K562 (cell line): ENCODE measurements around the gene KANK2. TPM values are rescaled to one million over a fixed set of nuclear protein-coding genes. Genes with fewer than 3 reads are reported as not detected.

Source experiments
- ATAC-seq: fragments of 200-7000 bp; cut with Tn5 transposase; 3 replicates; pipeline ENCODE4 v1.9.1; 2020; ENCODE audit warnings: moderate library complexity
- BruUV-seq: library from RNA; stranded (reverse); fragments of 400-500 nt; replicated peaks from 2 replicates; lab custom pipeline; 2021; lab: Mats Ljungman, UMichigan
- CTCF ChIA-PET: fragments of 300-600 bp; formaldehyde crosslinking; extraction: SDS; loops from one replicate; lab custom pipeline; 2021; ENCODE audit warnings: low intra/inter-chr PET ratio; lab: Yijun Ruan, JAX
- POLR2A ChIA-PET: fragments of 300-600, 350-650 bp; sonication (Branson Sonifier 250); formaldehyde crosslinking; extraction: SDS; loops from one replicate; lab custom pipeline; 2021; ENCODE audit warnings: antibody characterized with exemption, inconsistent platforms; lab: Yijun Ruan, JAX
- DNase-seq, 4 experiments: peaks; one replicate each; pipeline versions ENCODE4 v3.0.0 to v3.0.0-alpha.2; 2011 to 2018; ENCODE audit warnings: low spot score in 3 of 4, mixed read lengths in 3 of 4; ENCODE audit errors: extremely low read depth in 1 of 4
- FAIRE-seq: peaks from 2 replicates; lab custom pipeline; 2011; peaks lifted over from hg19 to GRCh38; lab: Jason Lieb, UNC
- H2AFZ ChIP-seq: 2 replicates; pipeline ENCODE4 v1.6.0; 2011; ENCODE audit warnings: low read depth, low read length, control low read depth, inconsistent platforms
- H3K27ac ChIP-seq: fragments of 200-600 bp; 3 replicates; pipeline ENCODE4 v1.8.0; 2011; ENCODE audit warnings: low read depth, mild to moderate bottlenecking, control low read depth, inconsistent platforms, low read length, moderate library complexity, mixed read lengths; ENCODE audit errors: extremely low read depth
- H3K27me3 ChIP-seq, 2 experiments: fragments of 300-600 bp in 1 of 2; 2 replicates in 1 of 2; 3 replicates in 1 of 2; pipeline versions ENCODE4 v1.6.0 to v1.8.0; 2011; ENCODE audit warnings: inconsistent platforms in 2 of 2, low read length in 2 of 2, mild to moderate bottlenecking in 1 of 2, mixed read lengths in 1 of 2, moderate library complexity in 1 of 2; ENCODE audit not compliant: control insufficient read depth in 2 of 2, insufficient read depth in 2 of 2
- H3K36me3 ChIP-seq: fragments of 300-600 bp; 3 replicates; pipeline ENCODE4 v1.8.0; 2011; ENCODE audit warnings: mild to moderate bottlenecking, low read length, inconsistent platforms; ENCODE audit not compliant: control insufficient read depth, insufficient read depth
- H3K4me1 ChIP-seq, 2 experiments: fragments of 200-600 bp in 1 of 2; replicated peaks in 1 of 2; 2 replicates in 1 of 2; 3 replicates in 1 of 2; pipeline versions ENCODE4 v1.5.1 to v1.8.0; 2011; ENCODE audit warnings: inconsistent platforms in 2 of 2, low read length in 2 of 2, mild to moderate bottlenecking in 1 of 2, mixed read lengths in 1 of 2, moderate library complexity in 1 of 2; ENCODE audit not compliant: control insufficient read depth in 2 of 2, insufficient read depth in 2 of 2
- H3K4me2 ChIP-seq: 2 replicates; pipeline ENCODE4 v1.6.1; 2011; ENCODE audit warnings: low read length, control low read depth, inconsistent platforms, mixed read lengths; ENCODE audit not compliant: insufficient read depth
- H3K4me3 ChIP-seq: fragments of 200-600 bp; sonication (generic), shearing (Covaris generic); 2 replicates; pipeline ENCODE4 v1.5.1; 2016; ENCODE audit warnings: control low read depth, inconsistent platforms
- H3K79me2 ChIP-seq: fragments of 200-600 bp; 3 replicates; pipeline ENCODE4 v1.8.0; 2011; ENCODE audit warnings: low read length, inconsistent platforms; ENCODE audit not compliant: control insufficient read depth, insufficient read depth
- H3K9ac ChIP-seq, 2 experiments: 2 replicates each; pipeline versions ENCODE4 v1.6.0 to v1.6.1; 2011; ENCODE audit warnings: low read depth in 2 of 2, low read length in 2 of 2, control low read depth in 1 of 2, inconsistent platforms in 1 of 2, mild to moderate bottlenecking in 1 of 2, mixed read lengths in 1 of 2; ENCODE audit not compliant: insufficient read depth in 1 of 2
- H3K9me1 ChIP-seq: one replicate; pipeline ENCODE4 v1.6.0; 2011; ENCODE audit warnings: inconsistent platforms, mild to moderate bottlenecking, low read length, moderate library complexity; ENCODE audit not compliant: control insufficient read depth, insufficient read depth
- H3K9me3 ChIP-seq: replicated peaks from 2 replicates; pipeline ENCODE4 v1.5.1; 2011; ENCODE audit warnings: low read depth, low read length, inconsistent platforms; ENCODE audit not compliant: control insufficient read depth, insufficient read depth
- H4K20me1 ChIP-seq: replicated peaks from 2 replicates; pipeline ENCODE4 v1.6.1; 2011; ENCODE audit warnings: low read length, inconsistent platforms, mixed read lengths; ENCODE audit not compliant: control insufficient read depth, insufficient read depth
- RREB1 ChIP-seq: fragments of 250-450 bp; sonication (Bioruptor Pico); IDR thresholded peaks from 2 replicates; pipeline ENCODE4 v1.4.0; 2020
- SMAD1 ChIP-seq: fragments of 150-350 bp; IDR thresholded peaks from 2 replicates; pipeline ENCODE4 v1.6.1; 2014; ENCODE audit warnings: low read length, low read depth; ENCODE audit not compliant: partially characterized antibody
- STAT5B ChIP-seq: fragments of 250-450 bp; sonication (Bioruptor Pico); IDR thresholded peaks from 2 replicates; pipeline ENCODE4 v1.8.0; 2021; ENCODE audit warnings: mild to moderate bottlenecking, inconsistent platforms
- TCF3 ChIP-seq: sonication (generic); formaldehyde crosslinking; IDR thresholded peaks from 2 replicates; pipeline ENCODE4 v1.4.0; 2020; ENCODE audit warnings: mild to moderate bottlenecking, missing genetic modification reagents
- ZNF165 ChIP-seq: fragments of 250-450 bp; sonication (Bioruptor Pico); IDR thresholded peaks from 2 replicates; pipeline ENCODE4 v1.4.0; 2020; ENCODE audit warnings: borderline replicate concordance
- ZNF395 ChIP-seq: fragments of 200-800 bp; sonication (Bioruptor generic); IDR thresholded peaks from 2 replicates; pipeline ENCODE4 v1.6.1; 2017; ENCODE audit warnings: missing genetic modification characterization, missing compliant biosample characterization
- WGBS: fragments of 100-300 bp; shearing (Covaris generic); methylation state at CpG from one replicate; pipeline ENCODE4 v1.1.6; 2016; ENCODE audit warnings: low coverage, mixed read lengths; ENCODE audit not compliant: insufficient coverage; ENCODE audit errors: missing lambda C conversion rate; 5-methylcytosine and 5-hydroxymethylcytosine counted together
- in situ Hi-C: fragments of 300-500 bp; cut with MboI; formaldehyde crosslinking; loops from 4 replicates; pipeline ENCODE4 v1.15.0; 2018; ENCODE audit warnings: inconsistent platforms, mixed read lengths
- intact Hi-C: fragments of 100-400 bp; cut with micrococcal nuclease; formaldehyde crosslinking; loops from 2 replicates; pipeline ENCODE4 v1.14.2; 2022
- polyA plus RNA-seq, 8 experiments: library from polyadenylated mRNA; depleted of rRNA in 4 of 8; stranded (reverse) in 5 of 8; unstranded in 3 of 8; fragments of >200 nt; fragmentation: Nextera tagmentation in 2 of 8; fragmentation: Illumina TruSeq in 1 of 8; extraction: Ambion mirVana in 2 of 8; extraction: Trizol in 1 of 8; gene quantifications; 2 replicates each; pipeline versions ENCODE4 v1.2.1 to v1.2.3, GENCODE V29; 2011 to 2014; ENCODE audit warnings: inconsistent platforms in 1 of 8, missing spikeins in 1 of 8
- total RNA-seq, 7 experiments: library from RNA; depleted of rRNA in 6 of 7; stranded (reverse); fragments of >200 nt in 6 of 7; fragmentation: Illumina TruSeq in 2 of 7; extraction: Trizol in 2 of 7; gene quantifications; 2 replicates each; pipeline versions ENCODE4 v1.2.1 to v1.2.3, GENCODE V29; 2011 to 2021; ENCODE audit warnings: low replicate concordance in 1 of 7

KANK2 gene
- total and polyA plus RNA-seq, 9 of the 15 experiments (the other 6 are each of a cell fraction or from before 2014, with no cell fraction given) = 4.4 to 47.8 (median 21.3) TPM

GRCh38 chr19:11164296-11164695 lies 33.0 kb downstream of the KANK2 start:
- TF ChIP-seq ZNF395 (CRISPR knock-in tag) (no peak), ZNF165 (CRISPR knock-in tag) (no peak), SMAD1 (no peak), TCF3 (CRISPR knock-in tag) (no peak), RREB1 (no peak), STAT5B (CRISPR knock-in tag) (no peak)
- Histone ChIP-seq H3K9ac (no peak overlapping the region), H3K79me2 (no peaks in the 10 kb centered on the region), H3K9me3 (no peaks in the 10 kb centered on the region), H3K9me1 (no peaks in the 10 kb centered on the region), H3K4me3 (no peak overlapping the region), H3K36me3 (peaks cover 23% of the 10 kb centered on the region; the same call in 2 of the 3 replicates), H4K20me1 (no peaks in the 10 kb centered on the region), H3K27ac (no peak overlapping the region), H3K4me2 (no peak overlapping the region), H3K4me1 (peaks cover 3 to 8% of the 10 kb centered on the region in 2 experiments; a peak in 3 of 5 replicates), H3K27me3 (no peaks in the 10 kb centered on the region), H2AFZ (no peak overlapping the region)
- no peak for ATAC-seq
- no peak for DNase-seq
- CTCF ChIA-PET = no interaction called here
- POLR2A ChIA-PET = interaction anchor here (1.1 to 1.6 kb wide), 3 partner anchors 10 to 19 kb away, joined by 5 to 7 read pairs (median 6); no protein-coding TSS in a partner anchor
- in situ Hi-C loops (no loop called here), intact Hi-C loops (no loop called here)
- WGBS = 66% methylated on average over 11 of the region's 11 CpGs
- BruUV-seq = TSS peak; percentile 79
- no peak for FAIRE-seq
